ENCODE measurements around the gene BSN. TPM values are rescaled to one million over a fixed set of nuclear protein-coding genes. Genes with fewer than 3 reads are reported as not detected.

BSN gene
- total RNA-seq, 1 donor from 2014 or later, result 0.67 TPM

GRCh38 chr3:49665822-49666519, 111.7 kb downstream of the BSN start:
- TF ChIP-seq CTCF (IDR thresholded peaks at IDR 0.05; ENCODE audit: unreplicated experiment), result no peak
- H3K27ac Mint-ChIP-seq, result no peak overlapping the region

GRCh38 chr3:49666592-49666991, 112.3 kb downstream of the BSN start:
- Mint-ChIP-seq H3K27me3 (ENCODE audit: low read depth) (no peaks in the 10 kb centered on the region), H3K4me3 (no peak overlapping the region), H3K27ac (no peak overlapping the region), H3K9me3 (no peaks in the 10 kb centered on the region), H3K36me3 (no peaks in the 10 kb centered on the region), H3K4me1 (peaks cover 13% of the 10 kb centered on the region)
- TF ChIP-seq CTCF (IDR thresholded peaks at IDR 0.05; ENCODE audit: unreplicated experiment), result no peak
- no peak for DNase-seq (ENCODE audit: low spot score in 2 of 2, unreplicated experiment in 2 of 2)

More at GRCh38 chr3:49665822-49666519, 111.7 kb downstream of the BSN start:
- Mint-ChIP-seq H3K27me3 (ENCODE audit: low read depth) (no peaks in the 10 kb centered on the region), H3K4me3 (no peak overlapping the region), H3K9me3 (no peaks in the 10 kb centered on the region), H3K36me3 (no peaks in the 10 kb centered on the region), H3K4me1 (peaks cover 13% of the 10 kb centered on the region)
- no peak for DNase-seq (ENCODE audit: low spot score in 2 of 2, unreplicated experiment in 2 of 2)

GRCh38 chr3:49667701-49668413, 113.6 kb downstream of the BSN start:
- Mint-ChIP-seq H3K4me1 (peaks cover 19% of the 10 kb centered on the region), H3K9me3 (no peaks in the 10 kb centered on the region), H3K27me3 (ENCODE audit: low read depth) (no peaks in the 10 kb centered on the region), H3K27ac (no peak overlapping the region), H3K36me3 (no peaks in the 10 kb centered on the region), H3K4me3 (no peak overlapping the region)
- no peak for TF ChIP-seq CTCF (IDR thresholded peaks at IDR 0.05; ENCODE audit: unreplicated experiment)
- DNase-seq (ENCODE audit: low spot score in 2 of 2, unreplicated experiment in 2 of 2), result no peak

GRCh38 chr3:49668414-49668797, 114.1 kb downstream of the BSN start:
- DNase-seq (ENCODE audit: low spot score in 2 of 2, unreplicated experiment in 2 of 2), result no peak
- Mint-ChIP-seq H3K9me3 (no peaks in the 10 kb centered on the region), H3K27ac (no peak overlapping the region), H3K27me3 (ENCODE audit: low read depth) (no peaks in the 10 kb centered on the region), H3K4me1 (peaks cover 23% of the 10 kb centered on the region), H3K4me3 (no peak overlapping the region), H3K36me3 (no peaks in the 10 kb centered on the region)
- TF ChIP-seq CTCF (IDR thresholded peaks at IDR 0.05; ENCODE audit: unreplicated experiment), result no peak

GRCh38 chr3:49668861-49669260, 114.6 kb downstream of the BSN start:
- no peaks in the 10 kb centered on the region for H3K27me3 Mint-ChIP-seq (ENCODE audit: low read depth)

More at GRCh38 chr3:49668861-49669260, 114.6 kb downstream of the BSN start:
- no peaks in the 10 kb centered on the region for H3K36me3 Mint-ChIP-seq
- H3K27ac Mint-ChIP-seq, result no peak overlapping the region
- TF ChIP-seq CTCF (IDR thresholded peaks at IDR 0.05; ENCODE audit: unreplicated experiment), result no peak
- H3K4me1 Mint-ChIP-seq, result peaks cover 27% of the 10 kb centered on the region
- no peak for DNase-seq (ENCODE audit: low spot score in 2 of 2, unreplicated experiment in 2 of 2)
- no peak overlapping the region for H3K4me3 Mint-ChIP-seq
- no peaks in the 10 kb centered on the region for H3K9me3 Mint-ChIP-seq
